Colon (tissue), 2 donors: Measurements from ENCODE around the gene LTV1.
"Not testable (repeated sequence)": the region's sequence is repeated elsewhere in the genome, so short reads cannot be mapped to it uniquely, and the experiment has no call there.

Source experiments
- FAIRE-seq: peaks from 2 replicates; lab custom pipeline; 2012; peaks lifted over from hg19 to GRCh38; lab: Jason Lieb, UNC
- donor health status: control.
- donor health status: control.

The LTV1 gene

DNA sequence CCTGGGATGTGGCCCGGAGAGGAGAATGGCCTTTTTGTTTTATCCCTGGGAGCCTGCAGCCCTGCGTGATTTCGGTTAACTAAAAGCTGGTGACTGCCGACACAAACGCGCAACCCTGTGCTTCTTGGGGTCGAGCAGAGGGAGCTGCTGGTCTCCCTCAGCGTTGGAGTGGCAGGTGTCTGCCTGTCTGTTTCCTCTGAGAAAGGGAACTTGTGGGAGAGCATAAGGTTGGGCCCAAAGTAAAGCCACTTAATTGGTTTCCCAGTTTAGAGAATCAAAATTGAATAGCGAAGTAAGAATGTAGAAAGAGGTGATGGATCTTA lies 500 bp downstream of the LTV1 start:
- no peak for FAIRE-seq

- FAIRE-seq = no peak
Measured at GRCh38 chr6:143844006-143844405, 868 bp downstream of the LTV1 start.

DNA sequence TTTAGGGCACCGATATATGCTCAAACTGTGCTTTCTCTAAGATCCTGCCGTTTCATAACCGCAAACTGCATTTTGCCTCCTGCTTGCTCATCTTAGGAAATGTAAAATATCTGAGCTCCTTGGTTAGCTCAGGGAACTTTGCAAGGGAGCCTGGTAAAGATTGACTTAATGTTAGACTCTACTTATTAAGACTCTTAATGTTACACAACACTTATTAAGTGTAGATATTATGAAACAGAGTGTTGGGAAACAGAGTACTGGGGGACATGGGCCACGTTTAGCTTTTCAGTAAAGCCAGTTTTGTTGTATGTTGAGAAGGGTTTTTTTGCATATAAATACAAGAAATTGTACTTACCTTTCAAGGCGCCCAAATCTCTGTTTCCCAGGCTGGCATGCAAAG lies 1.9 kb downstream of the LTV1 start:
- FAIRE-seq = no peak

GRCh38 chr6:143851706-143852105 lies 8.6 kb downstream of the LTV1 start:
- FAIRE-seq = not testable (repeated sequence)

DNA sequence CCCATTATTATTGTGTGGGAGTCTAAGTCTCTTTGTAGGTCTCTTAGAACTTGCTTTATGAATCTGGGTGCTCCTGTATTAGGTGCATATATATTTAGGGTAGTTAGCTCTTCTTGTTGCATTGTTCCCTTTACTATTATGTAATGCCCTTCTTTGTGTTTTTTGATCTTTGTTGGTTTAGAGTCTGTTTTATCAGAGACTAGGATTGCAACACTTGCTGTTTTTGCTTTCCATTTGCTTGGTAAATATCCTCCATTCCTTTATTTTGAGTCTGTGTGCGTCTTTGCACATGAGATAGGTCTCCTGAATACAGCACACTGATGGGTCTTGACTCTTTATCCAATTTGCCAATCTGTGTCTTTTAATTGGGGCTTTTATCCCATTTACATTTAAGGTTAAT lies 11.9 kb downstream of the LTV1 start:
- FAIRE-seq = not testable (repeated sequence)

DNA sequence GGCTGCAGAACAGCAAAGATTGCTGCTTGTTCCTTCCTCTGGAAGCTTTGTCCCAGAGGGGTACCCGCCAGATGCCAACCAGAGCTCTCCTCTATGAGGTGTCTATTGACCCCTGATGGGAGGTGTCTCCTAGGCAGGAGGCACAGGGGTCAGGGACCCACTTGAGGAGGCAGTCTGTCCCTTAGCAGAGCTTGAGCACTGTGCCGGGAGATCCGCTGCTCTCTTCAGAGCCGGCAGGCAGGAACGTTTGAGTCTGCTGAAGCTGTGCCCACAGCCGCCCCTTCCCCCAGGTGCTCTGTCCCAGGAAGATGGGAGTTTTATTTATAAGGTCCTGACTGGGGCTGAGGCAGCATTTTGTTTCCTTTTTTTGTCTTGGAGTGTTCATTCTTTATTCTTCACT lies 13.6 kb downstream of the LTV1 start:
- FAIRE-seq = not testable (repeated sequence)

- FAIRE-seq = no peak
Measured at GRCh38 chr6:143857651-143858050, 14.5 kb downstream of the LTV1 start.

DNA sequence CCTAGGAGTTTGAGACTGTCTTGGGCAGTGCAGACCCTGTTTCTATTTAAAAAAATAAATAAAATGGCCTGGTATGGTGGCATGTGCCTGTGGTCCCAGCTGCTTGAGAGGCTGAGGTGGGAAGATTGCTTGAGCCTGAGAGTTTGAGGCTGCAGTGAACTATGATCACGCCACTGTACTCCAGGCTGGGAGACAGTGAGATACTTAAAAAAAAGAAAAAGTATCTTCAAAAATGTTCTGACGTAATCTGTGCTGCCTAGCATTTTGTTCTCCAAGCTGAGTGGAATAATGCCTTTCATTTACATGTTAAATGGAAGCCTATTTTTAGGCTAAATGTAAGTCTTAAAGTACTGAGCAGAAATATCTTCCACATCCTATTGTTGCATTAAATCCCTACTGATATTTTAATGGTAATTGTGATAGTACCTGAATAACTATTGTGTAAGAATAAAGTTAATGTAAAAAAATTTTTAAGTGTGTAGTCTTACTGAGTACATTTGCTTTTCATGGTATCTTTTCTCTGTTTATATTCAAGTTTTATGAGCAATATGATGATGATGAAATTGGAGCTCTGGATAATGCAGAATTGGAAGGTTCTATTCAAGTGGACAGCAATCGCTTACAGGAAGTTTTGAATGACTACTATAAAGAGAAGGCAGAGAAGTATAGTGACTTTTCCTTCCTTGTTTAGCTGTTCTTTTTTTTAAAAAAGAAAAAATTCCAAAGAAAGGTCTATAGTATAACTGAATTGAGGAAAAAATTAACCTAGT lies 16.9 kb downstream of the LTV1 start:
- FAIRE-seq = no peak

DNA sequence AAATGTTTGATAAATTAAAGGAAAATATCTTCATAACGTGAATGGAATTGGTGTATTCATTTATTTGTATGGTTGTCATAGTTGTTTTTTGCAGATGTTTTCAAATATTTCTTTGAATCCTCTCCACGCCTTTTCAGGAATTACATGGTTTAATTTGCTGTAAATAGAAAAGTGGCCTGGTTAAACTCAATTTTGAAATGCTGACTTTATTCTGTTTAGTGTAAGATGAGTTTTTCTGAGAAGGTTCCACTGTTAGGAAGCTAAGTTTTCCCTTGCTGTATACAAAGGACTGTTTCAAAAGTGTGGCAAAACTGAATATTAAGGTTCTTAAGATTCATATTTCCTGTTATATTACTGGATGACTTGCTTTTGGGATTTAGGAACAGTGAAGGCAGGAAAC lies 20.6 kb downstream of the LTV1 start:
- no peak for FAIRE-seq

- no peak for FAIRE-seq
Measured at GRCh38 chr6:143864234-143864633, 21.1 kb downstream of the LTV1 start, which contains the start of gene ZC2HC1B. ZC2HC1B (plus strand) TSS chr6:143864474; CDS start chr6:143864540, 66 bp downstream.

DNA sequence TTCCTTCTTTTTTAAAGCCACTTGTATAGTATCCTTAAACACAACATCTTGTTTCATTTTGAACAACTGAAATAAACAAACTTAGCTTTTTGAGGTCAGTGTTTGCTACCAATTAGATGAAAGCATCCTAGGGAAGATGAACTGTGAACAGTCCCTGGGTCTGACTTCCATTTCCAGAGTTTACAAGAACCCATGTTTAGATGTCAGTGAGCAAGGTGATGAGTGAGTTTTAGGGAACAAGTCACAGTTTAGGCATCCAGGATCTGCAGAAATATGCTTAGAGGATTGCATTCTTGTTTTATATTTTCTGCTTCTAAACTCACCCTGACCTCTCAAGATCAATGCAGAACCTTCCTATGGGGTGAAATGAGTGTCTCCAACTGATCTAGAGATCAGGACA lies 24.1 kb downstream of the LTV1 start:
- no peak for FAIRE-seq

DNA sequence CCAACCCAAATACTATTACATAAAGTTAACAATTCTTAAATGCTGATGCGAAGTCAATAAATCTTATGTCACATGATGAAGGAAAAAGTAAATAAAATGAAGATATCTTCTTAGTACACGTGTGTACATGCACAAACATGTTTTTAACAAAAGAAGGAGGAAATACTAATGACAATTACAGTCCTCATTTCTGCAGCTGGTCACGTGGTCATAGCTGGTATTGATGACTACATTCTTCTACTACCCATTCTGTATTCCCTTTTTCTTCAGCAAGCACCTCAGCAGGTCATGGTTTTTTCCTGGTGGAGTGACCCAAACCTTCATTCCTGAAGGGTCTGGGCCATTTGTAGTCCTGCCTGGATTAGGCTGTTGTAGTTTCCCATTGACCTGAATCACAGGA lies 25.7 kb downstream of the LTV1 start:
- not testable (repeated sequence) for FAIRE-seq

- not testable (repeated sequence) for FAIRE-seq
Measured at GRCh38 chr6:143871202-143871730, 28.1 kb downstream of the LTV1 start.

GRCh38 chr6:143872201-143872600 lies 29.1 kb downstream of the LTV1 start:
- no peak for FAIRE-seq

DNA sequence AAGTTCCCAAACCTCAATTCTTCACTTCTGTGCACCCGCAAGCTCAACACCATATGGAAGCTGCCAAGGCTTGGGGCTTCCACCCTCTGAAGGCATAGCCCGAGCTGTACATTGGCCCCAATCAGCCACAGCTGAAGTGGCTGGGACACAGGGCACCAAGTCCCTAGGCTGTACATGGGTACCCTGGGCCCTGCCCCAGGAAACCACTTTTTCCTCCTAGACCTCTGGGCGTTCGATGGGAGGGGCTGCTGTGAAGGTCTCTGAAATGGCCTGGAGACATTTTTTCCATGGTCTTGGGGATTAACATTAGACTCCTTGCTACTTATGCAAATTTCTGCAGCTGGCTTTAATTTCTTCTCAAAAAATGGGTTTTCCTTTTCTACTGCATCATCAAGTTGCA lies 30.5 kb downstream of the LTV1 start:
- FAIRE-seq = not testable (repeated sequence)

DNA sequence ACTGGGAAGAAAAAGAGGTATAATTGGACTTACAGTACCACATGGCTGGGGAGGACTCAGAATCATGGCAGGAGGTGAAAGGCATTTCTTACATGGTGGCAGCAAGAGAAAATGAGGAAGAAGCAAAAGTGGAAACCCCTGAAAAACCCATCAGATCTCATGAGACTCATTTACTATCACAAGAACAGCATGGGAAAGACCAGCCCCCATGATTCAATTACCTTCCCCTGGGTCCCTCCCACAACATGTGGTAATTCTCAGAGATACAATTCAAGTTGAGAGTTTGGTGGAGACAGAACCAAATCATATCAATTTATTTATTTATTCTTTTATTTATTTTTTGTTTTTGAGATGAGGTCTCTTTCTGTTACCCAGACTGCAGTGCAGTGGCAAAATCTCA lies 31.4 kb downstream of the LTV1 start:
- not testable (repeated sequence) for FAIRE-seq

DNA sequence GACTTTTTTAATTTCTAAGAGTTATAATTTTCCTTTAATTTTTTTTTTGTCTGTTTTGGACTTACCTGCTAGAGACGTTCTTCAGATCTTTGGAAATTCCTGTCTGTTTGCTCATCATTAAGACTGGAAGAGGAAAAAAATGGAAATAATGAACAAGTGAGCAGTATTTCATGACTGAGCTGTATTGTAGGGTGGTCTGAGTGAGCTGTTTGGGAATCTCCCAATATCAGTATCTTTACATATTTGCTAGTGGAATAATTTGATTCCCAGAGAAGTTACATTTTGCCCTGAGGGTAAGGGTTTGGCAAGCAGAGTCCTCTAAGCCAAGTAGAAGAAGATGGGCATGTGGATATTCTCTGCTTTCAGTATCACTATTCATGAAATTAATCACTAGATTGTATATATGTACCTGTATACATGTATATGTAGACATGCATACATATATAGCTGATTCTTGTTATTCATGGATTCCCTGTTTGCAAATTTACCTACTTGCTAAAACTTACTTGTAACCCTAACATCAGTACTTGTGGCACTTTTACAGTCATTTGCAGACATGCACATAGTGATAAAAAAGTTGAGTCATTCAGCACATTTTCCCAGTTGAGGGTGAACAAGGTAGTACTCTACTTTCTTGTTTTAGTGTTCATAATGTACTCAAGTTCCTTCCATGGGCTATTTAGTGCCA lies 34.6 kb downstream of the LTV1 start:
- no peak for FAIRE-seq

DNA sequence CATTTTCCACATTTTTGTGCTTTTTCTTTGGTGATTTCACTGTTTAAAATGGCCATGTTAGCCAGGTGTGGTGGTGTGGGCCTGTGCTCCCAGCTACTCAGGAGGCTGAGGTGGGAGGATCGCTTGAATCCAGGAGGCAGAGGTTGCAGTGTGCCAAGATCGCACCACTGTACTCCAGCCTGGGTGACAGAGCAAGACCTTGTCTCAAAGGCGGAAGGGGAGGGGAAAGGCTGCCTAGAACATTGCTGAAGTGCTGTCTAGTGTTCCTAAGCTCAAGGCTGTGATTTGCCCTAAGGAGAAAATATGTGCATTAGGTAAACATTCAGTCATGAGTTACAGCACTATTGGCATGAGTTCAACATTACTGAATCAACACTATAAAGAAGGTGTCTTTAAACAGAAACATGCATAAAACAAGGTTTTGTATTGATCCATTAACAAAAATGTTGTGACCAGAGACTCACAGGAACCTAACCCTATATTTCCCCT lies 35.2 kb downstream of the LTV1 start:
- FAIRE-seq = no peak

GRCh38 chr6:143880412-143880811 lies 37.3 kb downstream of the LTV1 start:
- FAIRE-seq = no peak

GRCh38 chr6:143882401-143882930 lies 39.3 kb downstream of the LTV1 start:
- FAIRE-seq = no peak

DNA sequence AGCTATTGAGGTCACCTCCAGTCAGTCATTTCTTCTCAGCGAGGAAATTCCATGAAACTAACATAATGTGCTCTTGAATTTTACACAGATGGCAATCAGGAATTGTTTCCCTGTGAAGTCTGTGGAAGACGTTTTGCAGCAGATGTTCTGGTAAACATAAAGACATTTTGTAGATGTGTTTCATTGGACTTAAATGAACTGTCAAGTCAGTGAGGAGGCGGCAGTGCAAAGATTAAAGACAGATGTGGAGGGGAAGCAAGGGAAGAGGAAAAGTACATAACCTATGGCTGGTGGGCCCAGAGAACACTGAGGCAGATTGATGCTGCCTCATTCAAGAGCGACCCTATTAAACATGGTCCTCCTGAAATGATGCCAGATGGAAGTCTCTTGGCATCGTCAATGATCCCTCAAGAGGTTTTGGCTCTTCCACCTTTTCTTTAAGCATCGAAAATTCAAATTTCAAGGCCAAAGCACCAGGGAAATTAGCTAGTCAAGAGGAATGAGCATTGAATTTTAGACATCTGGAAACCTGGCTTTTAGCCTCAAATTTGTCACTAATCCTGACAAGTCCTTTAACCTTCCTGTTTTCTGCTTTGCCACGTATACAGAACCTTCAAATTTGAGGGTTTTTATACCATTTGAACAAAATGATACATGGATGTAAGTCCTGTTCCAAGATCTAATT lies 41.2 kb downstream of the LTV1 start:
- FAIRE-seq = no peak

GRCh38 chr6:143885116-143885515 lies 42.0 kb downstream of the LTV1 start:
- no peak for FAIRE-seq

DNA sequence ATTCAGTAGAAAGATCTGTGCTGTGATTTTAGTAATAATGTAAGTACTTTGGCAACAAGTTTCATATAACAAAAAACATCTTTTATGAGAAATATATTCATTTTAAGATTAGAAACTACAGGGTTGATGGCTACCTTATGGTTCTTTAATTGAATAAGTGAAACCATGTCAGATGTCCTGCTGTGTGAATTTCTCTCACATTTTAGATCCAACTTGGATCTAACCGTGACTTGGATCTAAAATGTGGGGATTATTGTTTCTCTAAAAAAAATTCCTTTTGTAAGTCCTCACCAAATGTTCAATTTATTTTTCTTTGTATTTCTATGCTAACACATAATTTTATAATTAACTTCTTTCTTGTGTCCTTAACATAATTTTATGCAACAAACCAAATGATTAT lies 51.5 kb downstream of the LTV1 start:
- peak; percentile 85 for FAIRE-seq
